B cell (primary cell): ENCODE measurements around the gene CALCOCO2. TPM values are rescaled to one million over a fixed set of nuclear protein-coding genes. Genes with fewer than 3 reads are reported as not detected.

ENCODE experiments used
- ATAC-seq: fragments of 200-7000 bp; cut with Tn5 transposase; one replicate; pipeline ENCODE4 v1.10.0; 2021; ENCODE audit warnings: low read depth, mild to moderate bottlenecking, moderate number of reproducible peaks, moderate library complexity
- CTCF ChIA-PET: fragments of 350-600 bp; sonication (Branson Sonifier 250); formaldehyde crosslinking; loops from one replicate; lab custom pipeline; 2021; ENCODE audit warnings: antibody characterized with exemption, inconsistent platforms; lab: Charles Lee
- POLR2A ChIA-PET: fragments of 350-600 bp; sonication (Branson Sonifier 250); formaldehyde crosslinking; loops from one replicate; lab custom pipeline; 2021; ENCODE audit warnings: antibody characterized with exemption; lab: Charles Lee
- DNase-seq: peaks from one replicate; pipeline ENCODE4 v3.0.0; 2013
- H2AFZ ChIP-seq: 2 replicates; pipeline ENCODE4 v1.6.1; 2012; ENCODE audit warnings: mild to moderate bottlenecking, low read depth, low read length; ENCODE audit not compliant: insufficient read depth, poor library complexity, severe bottlenecking
- H3K27ac ChIP-seq, 2 donors: 1 replicate in 1 of 2; 2 replicates in 1 of 2; pipeline ENCODE4 v1.5.1; 2012 to 2013; ENCODE audit warnings: low read length in 2 of 2, mild to moderate bottlenecking in 2 of 2, moderate library complexity in 1 of 2
- H3K27me3 ChIP-seq, 4 experiments: fragments of 200-600 bp in 1 of 4; sonication (generic) in 1 of 4; replicated peaks in 1 of 4; 1 replicate in 2 of 4; 2 replicates in 2 of 4; pipeline versions ENCODE4 v1.6.1 to v1.7.0; 2013 to 2016; ENCODE audit warnings: low read length in 3 of 4, mild to moderate bottlenecking in 2 of 4, mixed read lengths in 1 of 4, moderate library complexity in 1 of 4; ENCODE audit not compliant: insufficient read depth in 4 of 4, control insufficient read depth in 3 of 4; ENCODE audit errors: control extremely low read depth in 1 of 4
- H3K36me3 ChIP-seq, 2 experiments: replicated peaks in 1 of 2; 1 replicate in 1 of 2; 2 replicates in 1 of 2; pipeline versions ENCODE4 v1.6.1 to v1.7.1; 2013; ENCODE audit warnings: low read length in 1 of 2; ENCODE audit not compliant: insufficient read depth in 2 of 2, control insufficient read depth in 1 of 2; ENCODE audit errors: control extremely low read depth in 1 of 2, extremely low read depth in 1 of 2
- H3K4me1 ChIP-seq, 2 donors: fragments of 200-600 bp in 1 of 2; sonication (generic) in 1 of 2; 1 replicate in 1 of 2; 2 replicates in 1 of 2; pipeline versions ENCODE4 v1.5.1 to v1.6.1; 2013 to 2017; ENCODE audit warnings: low read length in 2 of 2; ENCODE audit not compliant: control insufficient read depth in 2 of 2, insufficient read depth in 2 of 2
- H3K4me2 ChIP-seq: replicated peaks from 2 replicates; pipeline ENCODE3; 2012; ENCODE audit warnings: mild to moderate bottlenecking, low read depth, low read length; ENCODE audit not compliant: poor library complexity, severe bottlenecking
- H3K4me3 ChIP-seq, 5 experiments: fragments of 200-600 bp in 1 of 5; sonication (generic) in 1 of 5; 1 replicate in 3 of 5; 2 replicates in 2 of 5; pipeline versions ENCODE4 v1.5.1 to v1.7.0; 2011 to 2016; ENCODE audit warnings: low read length in 4 of 5, mild to moderate bottlenecking in 4 of 5, low read depth in 2 of 5, control low read depth in 1 of 5, moderate library complexity in 1 of 5; ENCODE audit not compliant: insufficient read depth in 1 of 5; ENCODE audit errors: control extremely low read depth in 1 of 5, extremely low read depth in 1 of 5
- H3K79me2 ChIP-seq: fragments of 200-600 bp; sonication (generic); one replicate; pipeline ENCODE4 v1.6.0; 2016; ENCODE audit warnings: low read length; ENCODE audit not compliant: control insufficient read depth, insufficient read depth
- H3K9ac ChIP-seq: fragments of 200-600 bp; sonication (generic); 2 replicates; pipeline ENCODE4 v1.6.1; 2017; ENCODE audit warnings: mild to moderate bottlenecking, low read length, moderate library complexity
- H3K9me3 ChIP-seq, 3 donors: one replicate each; pipeline versions ENCODE4 v1.6.1 to v1.7.1; 2013; ENCODE audit warnings: low read length in 2 of 3; ENCODE audit not compliant: control insufficient read depth in 2 of 3, insufficient read depth in 1 of 3; ENCODE audit errors: control extremely low read depth in 1 of 3
- H4K20me1 ChIP-seq: 2 replicates; pipeline ENCODE4 v1.6.0; 2012; ENCODE audit warnings: mild to moderate bottlenecking, low read length; ENCODE audit not compliant: insufficient read depth, control insufficient read depth, poor library complexity, severe bottlenecking
- H3K27ac Mint-ChIP-seq: one replicate; pipeline ENCODE4 v1.8.0; 2021; ENCODE audit warnings: mixed read lengths
- H3K27me3 Mint-ChIP-seq: one replicate; pipeline ENCODE4 v1.8.0; 2021; ENCODE audit warnings: mixed read lengths
- H3K4me1 Mint-ChIP-seq: one replicate; pipeline ENCODE4 v1.8.0; 2021; ENCODE audit warnings: mixed read lengths
- H3K4me3 Mint-ChIP-seq: one replicate; pipeline ENCODE4 v1.8.0; 2021; ENCODE audit warnings: mixed read lengths
- H3K9me3 Mint-ChIP-seq: one replicate; pipeline ENCODE4 v1.8.0; 2022; ENCODE audit warnings: mixed read lengths; ENCODE audit not compliant: insufficient read depth
- EZH2 ChIP-seq: IDR thresholded peaks from 2 replicates; pipeline ENCODE4 v1.6.1; 2012; ENCODE audit warnings: borderline replicate concordance, low read depth, mild to moderate bottlenecking, moderate library complexity, low read length; ENCODE audit not compliant: insufficient read depth, poor library complexity, severe bottlenecking
- WGBS: methylation state at CpG from one replicate; pipeline ENCODE4 v1.1.5; 2013; ENCODE audit warnings: missing lambda C conversion rate; ENCODE audit not compliant: insufficient coverage; 5-methylcytosine and 5-hydroxymethylcytosine counted together
- intact Hi-C: fragments of 100-400 bp; cut with micrococcal nuclease; formaldehyde crosslinking; loops from one replicate; pipeline ENCODE4 v1.10.0; 2022
- polyA plus RNA-seq: library from polyadenylated mRNA; depleted of rRNA; stranded (reverse); fragments of >200 nt; gene quantifications from 2 replicates; pipeline ENCODE4 v1.2.3, GENCODE V29; 2012
- total RNA-seq, 2 donors: library from RNA; stranded (reverse); fragments of 120-200 nt in 1 of 2; gene quantifications; 1 replicate in 1 of 2; 2 replicates in 1 of 2; pipeline versions ENCODE4 v1.2.3 to v1.2.4, GENCODE V29; 2013 to 2022
- TF ChIP-seq, protein P1 (sequence below): fragments of 200-600 bp; IDR thresholded peaks from one replicate; pipeline ENCODE4 v1.8.0; 2022; ENCODE audit warnings: antibody characterized with exemption, mild to moderate bottlenecking

The CALCOCO2 gene
- total and polyA plus RNA-seq, 2 donors (not counting 1 experiment from before 2014, with no cell fraction given), result 49.6 to 148 TPM

GRCh38 chr17:48907713-48908046 lies 76.8 kb downstream of the CALCOCO2 start:
- H3K4me1 ChIP-seq, result peaks cover 26 to 30% of the 10 kb centered on the region in 2 donors
- peak overlapping the region; percentile 95 for H3K4me3 Mint-ChIP-seq
- H3K4me3 ChIP-seq, result peak overlapping the region; percentile 36 to 79 (median 72)
- TF ChIP-seq, protein P1, sequence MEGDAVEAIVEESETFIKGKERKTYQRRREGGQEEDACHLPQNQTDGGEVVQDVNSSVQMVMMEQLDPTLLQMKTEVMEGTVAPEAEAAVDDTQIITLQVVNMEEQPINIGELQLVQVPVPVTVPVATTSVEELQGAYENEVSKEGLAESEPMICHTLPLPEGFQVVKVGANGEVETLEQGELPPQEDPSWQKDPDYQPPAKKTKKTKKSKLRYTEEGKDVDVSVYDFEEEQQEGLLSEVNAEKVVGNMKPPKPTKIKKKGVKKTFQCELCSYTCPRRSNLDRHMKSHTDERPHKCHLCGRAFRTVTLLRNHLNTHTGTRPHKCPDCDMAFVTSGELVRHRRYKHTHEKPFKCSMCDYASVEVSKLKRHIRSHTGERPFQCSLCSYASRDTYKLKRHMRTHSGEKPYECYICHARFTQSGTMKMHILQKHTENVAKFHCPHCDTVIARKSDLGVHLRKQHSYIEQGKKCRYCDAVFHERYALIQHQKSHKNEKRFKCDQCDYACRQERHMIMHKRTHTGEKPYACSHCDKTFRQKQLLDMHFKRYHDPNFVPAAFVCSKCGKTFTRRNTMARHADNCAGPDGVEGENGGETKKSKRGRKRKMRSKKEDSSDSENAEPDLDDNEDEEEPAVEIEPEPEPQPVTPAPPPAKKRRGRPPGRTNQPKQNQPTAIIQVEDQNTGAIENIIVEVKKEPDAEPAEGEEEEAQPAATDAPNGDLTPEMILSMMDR, result no peak
- no peak for TF ChIP-seq EZH2
- H2AFZ ChIP-seq, result peak overlapping the region; percentile 81
- H3K9ac ChIP-seq, result peak overlapping the region; percentile 67
- WGBS, result 0% methylated on average over 1 of the region's 2 CpGs
- CTCF ChIA-PET, result interaction anchor here (0.7 to 2.7 kb wide), 5 partner anchors 15 to 125 kb away, joined by 3 to 10 read pairs (median 5); partner anchors contain the start of gene ATP5MC1
- peaks cover 34% of the 10 kb centered on the region for H4K20me1 ChIP-seq
- DNase-seq, result no peak
- no peaks in the 10 kb centered on the region for H3K27me3 Mint-ChIP-seq
- no peaks in the 10 kb centered on the region for H3K9me3 Mint-ChIP-seq
- H3K79me2 ChIP-seq, result peaks cover 45% of the 10 kb centered on the region
- intact Hi-C loops, result loop anchor here (1.0 to 10.0 kb wide), 5 partner anchors 15 to 881 kb away; partner anchors contain the start of genes ATP5MC1, CALCOCO2, CBX1 and KAT7
- no peaks in the 10 kb centered on the region for H3K9me3 ChIP-seq
- no peaks in the 10 kb centered on the region for H3K27me3 ChIP-seq
- POLR2A ChIA-PET, result interaction anchor here (1.1 to 2.6 kb wide), 4 partner anchors 15 to 45 kb away, joined by 3 to 30 read pairs (median 6); partner anchors contain the start of genes ATP5MC1 and SNF8
- ATAC-seq, result no peak
- H3K36me3 ChIP-seq, result peaks cover 0 to 22% of the 10 kb centered on the region in 2 experiments
- H3K27ac Mint-ChIP-seq, result peak overlapping the region; percentile 99
- peaks cover 40% of the 10 kb centered on the region for H3K4me1 Mint-ChIP-seq
- peak overlapping the region; percentile 78 to 82 for H3K27ac ChIP-seq
- peak overlapping the region; percentile 84 for H3K4me2 ChIP-seq
